Amniotic epithelial cell (primary cell): ENCODE data around the gene RFWD3.
"Not testable (repeated sequence)": the region's sequence is repeated elsewhere in the genome, so short reads cannot be mapped to it uniquely, and the experiment has no call there.

Experiments used
- DNase-seq: peaks from one replicate; pipeline ENCODE4 v3.0.0-alpha.2; 2010; ENCODE audit warnings: low read depth

Gene RFWD3

DNA sequence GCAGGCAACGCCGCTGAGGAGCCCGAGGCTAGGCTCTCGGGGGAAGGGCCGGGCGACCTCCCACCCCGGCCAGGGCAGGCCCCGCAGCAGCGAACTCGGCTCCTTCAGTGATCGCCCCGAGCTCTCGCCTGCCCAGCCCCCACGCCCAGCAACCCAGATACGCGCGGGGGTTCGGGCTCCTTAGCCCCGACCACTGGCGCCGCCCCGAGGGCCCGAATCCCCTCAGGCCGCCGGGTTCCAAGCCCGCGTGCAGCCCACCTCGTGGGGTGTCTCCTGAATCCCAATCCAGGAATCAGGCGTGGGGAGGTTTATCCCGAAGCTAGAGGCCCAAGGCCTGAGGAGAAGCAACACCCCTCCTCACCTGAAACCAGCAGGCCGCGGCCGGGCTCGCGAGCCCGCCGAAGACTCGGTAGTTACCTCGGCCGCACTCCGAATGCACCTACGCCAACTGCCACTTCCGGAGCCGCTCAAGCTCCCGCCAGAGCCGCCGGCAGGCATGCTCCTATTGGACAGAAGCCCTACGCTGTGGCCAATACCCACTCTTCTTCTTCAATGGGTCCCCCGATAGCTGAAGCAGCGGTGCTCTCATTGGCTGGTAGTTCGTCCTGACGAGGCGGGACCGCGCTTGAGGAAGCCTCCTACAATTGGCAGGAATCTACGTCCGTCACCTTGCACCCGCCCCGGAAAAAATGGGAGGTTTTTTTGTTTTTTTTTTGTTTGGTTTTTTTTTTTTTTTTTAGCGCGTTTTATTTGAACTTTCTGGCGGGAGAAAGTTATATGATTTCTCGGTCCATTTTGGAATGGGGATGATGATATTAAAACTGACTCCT is at the start of gene RFWD3:
TSS of gene RFWD3 (minus strand) at position 453 of the 830 bp plus-strand sequence. CDS start 5,428 bp downstream, outside the sequence.
- peak; percentile 98 for DNase-seq

- DNase-seq, result no peak
Observed at GRCh38 chr16:74716355-74716754, 49.7 kb upstream of the RFWD3 start.

DNA sequence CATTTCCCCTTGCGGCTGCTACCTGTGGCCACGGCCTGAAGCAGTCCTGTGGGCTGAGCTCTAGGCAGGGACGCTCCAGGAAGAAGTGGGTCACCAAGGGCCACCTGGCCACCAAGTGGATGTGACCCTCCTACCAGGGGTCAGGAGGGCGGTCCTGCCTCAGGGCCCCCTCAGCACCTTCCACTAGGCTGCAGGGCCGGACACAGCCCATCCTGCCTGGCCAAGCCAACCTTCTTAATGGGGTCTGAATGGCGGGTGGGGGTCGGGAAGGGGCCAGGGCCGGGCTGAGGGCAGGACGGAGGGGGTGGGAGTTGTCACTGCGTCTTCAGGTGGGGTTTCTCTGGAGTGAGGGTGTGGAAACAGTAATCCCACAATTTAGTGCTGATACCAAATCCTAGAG is 47.2 kb upstream of the RFWD3 start:
- DNase-seq, result no peak

DNA sequence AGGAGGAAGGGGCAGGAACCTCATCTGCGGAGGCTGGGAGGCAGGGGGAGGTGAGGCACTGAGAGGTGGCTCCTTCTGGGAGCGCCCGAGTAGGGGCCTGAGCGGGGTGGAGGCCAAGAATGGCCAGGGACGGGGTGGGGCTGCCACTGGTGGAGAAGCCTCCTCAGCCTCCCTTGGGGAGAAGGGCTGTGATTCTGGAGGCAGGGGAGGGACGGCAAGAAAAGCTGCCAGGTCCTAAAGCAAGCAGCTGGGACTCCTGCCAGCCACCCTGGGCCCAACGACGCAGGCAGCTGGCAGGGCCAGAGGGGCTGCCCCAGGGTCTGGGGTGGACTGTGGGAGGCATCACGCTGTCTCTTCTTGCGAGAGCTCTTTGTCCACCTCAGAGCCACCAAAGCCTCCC is 46.6 kb upstream of the RFWD3 start:
- no peak for DNase-seq

DNA sequence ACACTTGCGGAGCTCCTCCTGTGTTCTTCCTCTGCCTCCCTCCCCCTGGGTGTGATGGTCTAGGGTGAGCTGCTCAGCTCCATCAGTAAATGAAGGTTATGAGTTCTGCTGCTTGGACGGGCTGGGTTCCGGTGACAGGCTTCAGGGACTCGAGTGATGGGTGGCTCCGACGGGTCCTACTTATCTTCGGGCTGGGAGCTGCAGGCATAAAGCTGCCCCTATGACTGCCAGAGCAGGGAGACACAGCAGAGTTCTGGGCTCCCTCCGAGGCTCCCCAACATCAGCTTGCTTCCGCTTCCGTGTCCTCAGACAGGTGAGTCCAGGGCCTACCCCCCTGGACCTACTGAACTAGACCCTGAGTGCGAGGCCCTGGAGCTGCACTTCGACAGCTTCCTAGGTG is 45.3 kb upstream of the RFWD3 start:
- no peak for DNase-seq

GRCh38 chr16:74710401-74710800 is 43.7 kb upstream of the RFWD3 start:
- no peak for DNase-seq

GRCh38 chr16:74709441-74709877 is 42.8 kb upstream of the RFWD3 start:
- DNase-seq, result peak; percentile 72

- peak; percentile 6 for DNase-seq
Observed at GRCh38 chr16:74700438-74701225, 34.0 kb upstream of the RFWD3 start, which contains the start of gene MLKL. TSS of gene MLKL (minus strand) at chr16:74700862. CDS start at chr16:74695757, 5,105 bp downstream.

GRCh38 chr16:74700116-74700437 is 33.4 kb upstream of the RFWD3 start:
- peak; percentile 5 for DNase-seq

GRCh38 chr16:74699666-74700065 is 33.0 kb upstream of the RFWD3 start:
- no peak for DNase-seq

DNA sequence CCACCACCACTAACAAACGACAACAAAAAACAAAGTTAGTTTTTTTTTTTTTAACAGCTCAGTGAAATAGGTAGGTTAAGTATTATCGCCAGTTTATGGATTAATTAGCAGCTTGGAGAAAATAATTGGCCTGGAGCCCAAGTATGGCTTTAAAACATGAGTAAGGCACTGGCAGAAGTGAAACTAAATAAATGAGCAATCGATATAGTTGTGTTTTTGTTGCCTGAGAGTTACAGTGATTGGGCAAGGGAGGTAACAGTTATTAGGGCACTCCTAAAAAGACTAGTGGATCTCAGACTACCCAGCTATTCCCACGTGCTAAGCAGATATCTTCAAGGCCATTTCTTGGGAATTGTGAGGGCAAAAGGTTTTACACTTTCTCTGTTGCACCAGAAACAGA is 31.5 kb upstream of the RFWD3 start:
- peak; percentile 13 for DNase-seq

GRCh38 chr16:74695450-74696422 is 29.1 kb upstream of the RFWD3 start:
- DNase-seq, result peak; percentile 95

GRCh38 chr16:74691093-74691855 is 24.6 kb upstream of the RFWD3 start:
- DNase-seq, result peak; percentile 87

- DNase-seq, result no peak
Observed at GRCh38 chr16:74682556-74682955, 15.9 kb upstream of the RFWD3 start.

GRCh38 chr16:74680681-74681080 is 14.0 kb upstream of the RFWD3 start:
- DNase-seq, result no peak

- no peak for DNase-seq
Observed at GRCh38 chr16:74679983-74680382, 13.3 kb upstream of the RFWD3 start.

DNA sequence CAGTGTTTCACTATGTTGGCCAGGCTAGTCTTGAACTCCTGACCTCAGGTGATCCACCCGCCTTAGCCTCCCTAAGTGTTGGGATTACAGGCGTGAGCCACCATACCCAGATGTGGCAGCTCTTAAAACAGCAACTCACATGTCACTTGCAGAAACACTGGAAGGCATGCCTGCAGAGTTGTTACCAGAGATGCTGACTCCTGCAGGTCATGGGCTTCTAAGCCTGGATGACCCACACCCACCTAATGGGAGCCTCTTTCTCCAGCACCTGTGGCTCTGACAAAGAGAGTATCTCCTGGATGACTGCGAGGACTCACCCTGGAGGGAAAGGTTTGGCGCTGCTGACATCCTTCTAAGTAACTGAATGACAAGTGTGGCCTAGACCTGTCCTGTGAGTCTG is 11.2 kb upstream of the RFWD3 start:
- DNase-seq, result no peak

DNA sequence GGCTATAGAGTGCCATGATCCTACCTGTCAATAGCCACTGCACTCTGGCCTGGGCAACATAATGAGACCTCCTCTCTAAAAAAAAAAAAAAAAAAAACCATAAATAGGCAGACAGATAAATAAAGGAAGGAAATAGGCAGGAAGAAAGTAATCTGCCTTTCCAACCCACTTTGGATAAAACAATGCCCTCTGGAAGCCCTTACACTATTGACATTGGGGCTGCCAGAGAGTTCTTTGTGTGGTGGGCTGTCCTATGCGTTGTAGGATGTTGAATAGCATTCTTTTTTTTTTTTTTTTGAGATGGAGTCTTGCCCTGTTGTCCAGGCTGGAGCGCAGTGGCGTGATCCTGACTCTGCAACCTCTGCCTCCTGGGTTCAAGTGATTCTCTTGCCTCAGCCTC is 7.2 kb upstream of the RFWD3 start:
- DNase-seq, result no peak

GRCh38 chr16:74668877-74669276 is 2.2 kb upstream of the RFWD3 start:
- DNase-seq, result not testable (repeated sequence)

GRCh38 chr16:74667255-74667700 is 601 bp upstream of the RFWD3 start:
- DNase-seq, result peak; percentile 36

DNA sequence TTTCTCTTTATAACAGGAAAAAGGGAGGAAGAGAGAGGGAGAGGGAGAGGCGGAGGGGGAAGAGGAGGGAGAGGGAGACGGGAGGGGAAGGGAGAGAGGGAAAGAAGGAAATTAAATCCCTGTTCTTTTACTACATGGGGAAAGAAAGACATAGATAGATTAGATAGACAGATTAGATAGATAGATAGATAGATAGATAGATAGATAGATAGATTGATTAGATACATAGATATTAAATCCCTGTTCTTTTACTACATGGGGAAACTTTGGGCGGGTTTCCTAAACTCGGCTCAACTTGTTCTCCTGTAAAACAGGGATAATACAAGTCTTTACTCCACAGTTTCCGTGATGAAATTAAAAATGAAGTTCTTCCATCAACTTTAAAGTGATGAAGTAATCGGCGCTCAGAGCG is 661 bp downstream of the RFWD3 start:
- no peak for DNase-seq
